A549 (cell line): ENCODE results near the gene KCNG2.
"Not testable (repeated sequence)": the region's sequence is repeated elsewhere in the genome, so short reads cannot be mapped to it uniquely, and the experiment has no call there.

Source experiments
- CHD2 ChIP-seq: fragments of 150-350 bp; IDR thresholded peaks from 2 replicates; pipeline ENCODE4 v1.6.1; 2014; ENCODE audit warnings: low read length; ENCODE audit not compliant: partially characterized antibody
- FOSL2 ChIP-seq, 2 experiments: fragments of 450-650 bp in 1 of 2; fragments of >200 bp in 1 of 2; sonication (Bioruptor Twin) in 1 of 2; formaldehyde crosslinking; IDR thresholded peaks; 2 replicates each; pipeline versions ENCODE4 v1.5.0 to v1.6.1; 2016 to 2020; ENCODE audit warnings: mild to moderate bottlenecking in 1 of 2, moderate library complexity in 1 of 2
- PHF8 ChIP-seq: fragments of 200-600 bp; sonication (generic); IDR thresholded peaks from 2 replicates; pipeline ENCODE4 v1.6.1; 2016; ENCODE audit warnings: low read depth, mild to moderate bottlenecking, antibody characterized with exemption, moderate library complexity, borderline replicate concordance
- POLR2A ChIP-seq: IDR thresholded peaks from 2 replicates; pipeline ENCODE4 v1.6.1; 2012; ENCODE audit warnings: mild to moderate bottlenecking, low read length
- ZFP36 ChIP-seq: fragments of 450-650 bp; IDR thresholded peaks from 2 replicates; pipeline ENCODE4 v1.6.1; 2014; ENCODE audit warnings: borderline replicate concordance; ENCODE audit not compliant: partially characterized antibody
- TF ChIP-seq, protein P1 (sequence below): fragments of >200 bp; sonication (Bioruptor Twin); formaldehyde crosslinking; IDR thresholded peaks from 3 replicates; pipeline ENCODE4 v1.5.1; 2016
- TF ChIP-seq, protein P2 (sequence below): IDR thresholded peaks from 2 replicates; pipeline ENCODE4 v1.6.1; 2012

DNA sequence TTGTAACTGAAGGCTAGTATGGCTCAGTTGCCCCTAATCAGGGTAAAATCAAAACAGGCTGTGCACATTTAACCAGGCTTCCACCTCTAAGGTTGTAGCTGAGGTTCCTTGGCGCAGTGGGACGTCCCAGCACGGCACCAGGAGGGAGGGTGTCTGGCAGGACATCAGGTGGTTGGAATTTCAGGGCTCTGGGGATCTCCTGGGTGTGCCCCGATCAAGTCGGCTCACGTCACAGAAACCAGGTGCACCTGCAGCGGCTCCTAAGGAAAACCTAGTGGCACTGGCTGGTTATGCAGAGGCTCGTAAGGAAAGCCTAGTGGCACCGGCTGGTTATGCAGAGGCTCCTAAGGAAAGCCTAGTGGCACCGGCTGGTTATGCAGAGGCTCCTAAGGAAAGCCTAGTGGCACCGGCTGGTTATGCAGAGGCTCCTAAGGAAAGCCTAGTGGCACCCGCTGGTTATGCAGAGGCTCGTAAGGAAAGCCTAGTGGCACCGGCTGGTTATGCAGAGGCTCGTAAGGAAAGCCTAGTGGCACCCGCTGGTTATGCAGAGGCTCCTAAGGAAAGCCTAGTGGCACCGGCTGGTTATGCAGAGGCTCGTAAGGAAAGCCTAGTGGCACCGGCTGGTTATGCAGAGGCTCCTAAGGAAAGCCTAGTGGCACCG, 45.7 kb upstream of the KCNG2 start:
- TF ChIP-seq, protein P1, sequence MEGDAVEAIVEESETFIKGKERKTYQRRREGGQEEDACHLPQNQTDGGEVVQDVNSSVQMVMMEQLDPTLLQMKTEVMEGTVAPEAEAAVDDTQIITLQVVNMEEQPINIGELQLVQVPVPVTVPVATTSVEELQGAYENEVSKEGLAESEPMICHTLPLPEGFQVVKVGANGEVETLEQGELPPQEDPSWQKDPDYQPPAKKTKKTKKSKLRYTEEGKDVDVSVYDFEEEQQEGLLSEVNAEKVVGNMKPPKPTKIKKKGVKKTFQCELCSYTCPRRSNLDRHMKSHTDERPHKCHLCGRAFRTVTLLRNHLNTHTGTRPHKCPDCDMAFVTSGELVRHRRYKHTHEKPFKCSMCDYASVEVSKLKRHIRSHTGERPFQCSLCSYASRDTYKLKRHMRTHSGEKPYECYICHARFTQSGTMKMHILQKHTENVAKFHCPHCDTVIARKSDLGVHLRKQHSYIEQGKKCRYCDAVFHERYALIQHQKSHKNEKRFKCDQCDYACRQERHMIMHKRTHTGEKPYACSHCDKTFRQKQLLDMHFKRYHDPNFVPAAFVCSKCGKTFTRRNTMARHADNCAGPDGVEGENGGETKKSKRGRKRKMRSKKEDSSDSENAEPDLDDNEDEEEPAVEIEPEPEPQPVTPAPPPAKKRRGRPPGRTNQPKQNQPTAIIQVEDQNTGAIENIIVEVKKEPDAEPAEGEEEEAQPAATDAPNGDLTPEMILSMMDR = not testable (repeated sequence)
- TF ChIP-seq POLR2A; CHD2; FOSL2 (IDR thresholded peaks at IDR 0.05); FOSL2 (CRISPR knock-in tag; IDR thresholded peaks at IDR 0.05); ZFP36; PHF8: not testable (repeated sequence)
- TF ChIP-seq, protein P2, sequence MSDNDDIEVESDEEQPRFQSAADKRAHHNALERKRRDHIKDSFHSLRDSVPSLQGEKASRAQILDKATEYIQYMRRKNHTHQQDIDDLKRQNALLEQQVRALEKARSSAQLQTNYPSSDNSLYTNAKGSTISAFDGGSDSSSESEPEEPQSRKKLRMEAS = not testable (repeated sequence)
